Vagina (tissue), 2 donors: ENCODE results near the gene LRRC34. TPM values are rescaled to one million over a fixed set of nuclear protein-coding genes. Genes with fewer than 3 reads are reported as not detected.

Source experiments
- DNase-seq, 2 donors: peaks; one replicate each; pipeline ENCODE4 v3.0.0-alpha.2; 2017; ENCODE audit errors: extremely low spot score in 2 of 2
- H3K27ac ChIP-seq: fragments of 200-600 bp; sonication (generic); one replicate; pipeline ENCODE4 v1.5.1; 2019
- H3K27me3 ChIP-seq: fragments of 200-600 bp; sonication (generic); one replicate; pipeline ENCODE4 v1.5.1; 2019
- H3K36me3 ChIP-seq, 2 donors: fragments of 200-600 bp; sonication (generic); one replicate each; pipeline ENCODE4 v1.5.1; 2017 to 2019
- H3K4me1 ChIP-seq: fragments of 200-600 bp; sonication (generic); one replicate; pipeline ENCODE4 v1.5.1; 2019
- H3K4me3 ChIP-seq, 2 donors: fragments of 200-600 bp; sonication (generic); 1 replicate in 1 of 2; 2 replicates in 1 of 2; pipeline ENCODE4 v1.5.1; 2016 to 2019
- H3K9me3 ChIP-seq: fragments of 200-600 bp; sonication (generic); one replicate; pipeline ENCODE4 v1.5.1; 2019
- CTCF ChIP-seq, 3 experiments: fragments of 450-650 bp in 2 of 3; fragments of 200-600 bp in 1 of 3; sonication (generic) in 1 of 3; IDR thresholded peaks; one replicate each; pipeline ENCODE4 v1.5.1; 2017 to 2019; ENCODE audit warnings: antibody characterized with exemption in 3 of 3, mild to moderate bottlenecking in 2 of 3, moderate library complexity in 2 of 3
- POLR2A ChIP-seq, 2 donors: fragments of 450-650 bp; IDR thresholded peaks; one replicate each; pipeline ENCODE4 v1.6.1; 2017; ENCODE audit warnings: antibody characterized with exemption in 2 of 2, mild to moderate bottlenecking in 2 of 2, moderate library complexity in 2 of 2
- POLR2AphosphoS5 ChIP-seq, 2 donors: sonication (generic); formaldehyde crosslinking; IDR thresholded peaks; one replicate each; pipeline ENCODE4 v1.9.0; 2017; ENCODE audit warnings: antibody characterized with exemption in 2 of 2, mild to moderate bottlenecking in 2 of 2, low read depth in 1 of 2; ENCODE audit not compliant: insufficient read depth in 1 of 2
- intact Hi-C: fragments of 100-400 bp; cut with DNase I; formaldehyde crosslinking; loops from one replicate; pipeline ENCODE4 v1.15.1; 2023
- total RNA-seq: library from RNA; depleted of rRNA; stranded (reverse); fragments of >200 nt; gene quantifications from one replicate; pipeline ENCODE4 v1.2.3, GENCODE V29; 2016

LRRC34 gene
- total RNA-seq, 1 donor from 2014 or later = 0.49 TPM

- Histone ChIP-seq H3K9me3 (no peaks in the 10 kb centered on the region), H3K4me3 (no peak overlapping the region), H3K4me1 (no peaks in the 10 kb centered on the region), H3K27ac (no peak overlapping the region), H3K27me3 (no peaks in the 10 kb centered on the region), H3K36me3 (no peaks in the 10 kb centered on the region)
- DNase-seq = no peak
- intact Hi-C loops = no loop called here
- no peak for TF ChIP-seq POLR2A (IDR thresholded peaks at IDR 0.05)
Measured at GRCh38 chr3:169827712-169828111, 15.0 kb upstream of the LRRC34 start.

- intact Hi-C loops = no loop called here
- Histone ChIP-seq H3K4me3 (no peak overlapping the region), H3K9me3 (no peaks in the 10 kb centered on the region), H3K4me1 (no peaks in the 10 kb centered on the region), H3K27me3 (no peaks in the 10 kb centered on the region), H3K36me3 (no peaks in the 10 kb centered on the region), H3K27ac (no peak overlapping the region)
- DNase-seq = no peak
- TF ChIP-seq CTCF (IDR thresholded peaks at IDR 0.05) = no peak
- no peak for TF ChIP-seq POLR2A (IDR thresholded peaks at IDR 0.05)
- no peak for TF ChIP-seq POLR2AphosphoS5 (IDR thresholded peaks at IDR 0.05; ENCODE audit: insufficient read depth in 1 of 2, low read depth in 1 of 2)
Measured at GRCh38 chr3:169825316-169825715, 12.6 kb upstream of the LRRC34 start.

GRCh38 chr3:169822983-169823382 is 10.3 kb upstream of the LRRC34 start:
- no peaks in the 10 kb centered on the region for H3K27me3 ChIP-seq
- H3K36me3 ChIP-seq = no peaks in the 10 kb centered on the region
- DNase-seq = no peak
- no peaks in the 10 kb centered on the region for H3K4me1 ChIP-seq
- intact Hi-C loops = no loop called here
- no peaks in the 10 kb centered on the region for H3K9me3 ChIP-seq
- H3K4me3 ChIP-seq = no peak overlapping the region
- no peak overlapping the region for H3K27ac ChIP-seq
- TF ChIP-seq POLR2AphosphoS5 (IDR thresholded peaks at IDR 0.05; ENCODE audit: insufficient read depth in 1 of 2, low read depth in 1 of 2) (no peak), CTCF (IDR thresholded peaks at IDR 0.05) (no peak), POLR2A (IDR thresholded peaks at IDR 0.05) (no peak)

- H3K9me3 ChIP-seq = no peaks in the 10 kb centered on the region
- intact Hi-C loops = no loop called here
- no peak overlapping the region for H3K27ac ChIP-seq
- DNase-seq = no peak
- TF ChIP-seq CTCF (IDR thresholded peaks at IDR 0.05) (no peak), POLR2A (IDR thresholded peaks at IDR 0.05) (no peak), POLR2AphosphoS5 (IDR thresholded peaks at IDR 0.05; ENCODE audit: insufficient read depth in 1 of 2, low read depth in 1 of 2) (no peak)
- no peak overlapping the region for H3K4me3 ChIP-seq
- no peaks in the 10 kb centered on the region for H3K27me3 ChIP-seq
- no peaks in the 10 kb centered on the region for H3K36me3 ChIP-seq
- no peaks in the 10 kb centered on the region for H3K4me1 ChIP-seq
Measured at GRCh38 chr3:169822540-169822939, 9.8 kb upstream of the LRRC34 start.

- intact Hi-C loops = no loop called here
- no peaks in the 10 kb centered on the region for H3K9me3 ChIP-seq
- H3K36me3 ChIP-seq = no peaks in the 10 kb centered on the region
- DNase-seq = no peak
- no peaks in the 10 kb centered on the region for H3K27me3 ChIP-seq
- TF ChIP-seq POLR2A (IDR thresholded peaks at IDR 0.05) (no peak), CTCF (IDR thresholded peaks at IDR 0.05) (no peak), POLR2AphosphoS5 (IDR thresholded peaks at IDR 0.05; ENCODE audit: insufficient read depth in 1 of 2, low read depth in 1 of 2) (no peak)
- no peak overlapping the region for H3K4me3 ChIP-seq
- H3K4me1 ChIP-seq = no peaks in the 10 kb centered on the region
- H3K27ac ChIP-seq = no peak overlapping the region
Measured at GRCh38 chr3:169822091-169822490, 9.4 kb upstream of the LRRC34 start.

GRCh38 chr3:169818316-169818715 is 5.6 kb upstream of the LRRC34 start:
- no peak for TF ChIP-seq CTCF (IDR thresholded peaks at IDR 0.05)
- no peak for TF ChIP-seq POLR2AphosphoS5 (IDR thresholded peaks at IDR 0.05; ENCODE audit: insufficient read depth in 1 of 2, low read depth in 1 of 2)
- no peak for TF ChIP-seq POLR2A (IDR thresholded peaks at IDR 0.05)
- no peaks in the 10 kb centered on the region for H3K36me3 ChIP-seq
- H3K4me1 ChIP-seq = peaks cover under 1% of the 10 kb centered on the region
- no peak overlapping the region for H3K27ac ChIP-seq
- no peaks in the 10 kb centered on the region for H3K27me3 ChIP-seq
- DNase-seq = no peak
- no peaks in the 10 kb centered on the region for H3K9me3 ChIP-seq
- intact Hi-C loops = no loop called here
- H3K4me3 ChIP-seq = no peak overlapping the region
